Esophagus squamous epithelium (tissue), 5 donors: ENCODE measurements around the gene PLEKHB2. TPM values are rescaled to one million over a fixed set of nuclear protein-coding genes. Genes with fewer than 3 reads are reported as not detected.

ENCODE experiments used
- DNase-seq: peaks from one replicate; lab custom pipeline; 2025; lab: John Stamatoyannopoulos, UW
- H3K27ac ChIP-seq, 4 donors: fragments of 200-600 bp; sonication (generic); one replicate each; pipeline ENCODE4 v1.5.1; 2016 to 2019; ENCODE audit warnings: mild to moderate bottlenecking in 1 of 4
- H3K27me3 ChIP-seq, 4 donors: fragments of 200-600 bp; sonication (generic); 1 replicate in 3 of 4; 2 replicates in 1 of 4; pipeline versions ENCODE4 v1.5.1 to v1.6.0; 2017 to 2021; ENCODE audit warnings: antibody characterized with exemption in 1 of 4
- H3K36me3 ChIP-seq, 3 donors: fragments of 200-600 bp; sonication (generic); one replicate each; pipeline ENCODE4 v1.5.1; 2016 to 2019
- H3K4me1 ChIP-seq, 3 donors: fragments of 200-600 bp; sonication (generic); one replicate each; pipeline ENCODE4 v1.5.1; 2017 to 2019
- H3K4me3 ChIP-seq, 4 donors: fragments of 200-600 bp; sonication (generic); 1 replicate in 3 of 4; 2 replicates in 1 of 4; pipeline ENCODE4 v1.5.1; 2016 to 2019; ENCODE audit warnings: mild to moderate bottlenecking in 2 of 4, moderate library complexity in 1 of 4
- H3K9me3 ChIP-seq, 3 donors: fragments of 200-600 bp; sonication (generic); one replicate each; pipeline ENCODE4 v1.5.1; 2016 to 2019
- POLR2A ChIP-seq, 4 donors: fragments of 450-650 bp; IDR thresholded peaks; one replicate each; pipeline ENCODE4 v1.6.1; 2017; ENCODE audit warnings: antibody characterized with exemption in 4 of 4, mild to moderate bottlenecking in 4 of 4, moderate library complexity in 3 of 4
- WGBS, 2 donors: methylation state at CpG; one replicate each; pipeline ENCODE4 v1.1.5; 2018; 5-methylcytosine and 5-hydroxymethylcytosine counted together
- intact Hi-C: fragments of 100-400 bp; cut with DNase I; formaldehyde crosslinking; loops from one replicate; pipeline ENCODE4 v1.15.0; 2022
- total RNA-seq, 4 donors: library from RNA; depleted of rRNA; stranded (reverse); fragments of >200 nt; gene quantifications; one replicate each; pipeline ENCODE4 v1.1.0, GENCODE V29; 2016
- TF ChIP-seq, protein P1 (sequence below), 6 experiments: fragments of 450-650 bp in 4 of 6; fragments of 200-600 bp in 2 of 6; sonication (generic) in 2 of 6; IDR thresholded peaks; one replicate each; pipeline ENCODE4 v1.5.1; 2016 to 2019; ENCODE audit warnings: antibody characterized with exemption in 6 of 6, mild to moderate bottlenecking in 4 of 6, moderate library complexity in 4 of 6
- donor health status: DM: yes; HTN: yes; CAD: no.

PLEKHB2 gene
- total RNA-seq, 4 donors from 2014 or later, result 36.3 to 75.8 (median 47.4) TPM

DNA sequence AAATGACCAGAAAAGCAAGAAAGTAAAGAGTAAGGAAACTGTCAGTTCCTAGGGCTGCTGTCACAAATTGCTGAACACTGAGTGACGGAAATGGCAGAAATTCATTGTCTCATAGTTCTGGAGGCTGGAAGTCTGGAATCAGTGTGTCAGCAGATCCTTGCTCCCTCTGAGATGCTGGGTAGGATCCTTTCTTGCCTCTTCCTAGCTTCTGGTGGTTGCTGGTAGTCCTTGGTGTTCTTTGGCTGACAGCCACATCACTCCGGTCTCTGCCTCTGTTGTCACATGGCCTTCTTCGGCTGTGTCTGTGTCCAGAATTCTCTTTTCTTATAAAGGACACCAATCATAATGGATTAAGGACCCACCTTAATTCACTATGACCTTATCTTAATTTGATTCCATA lies 21.9 kb downstream of the PLEKHB2 start:
- no peaks in the 10 kb centered on the region for H3K4me1 ChIP-seq
- no peak overlapping the region for H3K4me3 ChIP-seq
- H3K27me3 ChIP-seq, result no peaks in the 10 kb centered on the region
- intact Hi-C loops, result no loop called here
- H3K36me3 ChIP-seq, result peaks cover 14 to 88% (median 31%) of the 10 kb centered on the region in 3 donors
- no peak overlapping the region for H3K27ac ChIP-seq
- no peak for DNase-seq
- TF ChIP-seq, protein P1, sequence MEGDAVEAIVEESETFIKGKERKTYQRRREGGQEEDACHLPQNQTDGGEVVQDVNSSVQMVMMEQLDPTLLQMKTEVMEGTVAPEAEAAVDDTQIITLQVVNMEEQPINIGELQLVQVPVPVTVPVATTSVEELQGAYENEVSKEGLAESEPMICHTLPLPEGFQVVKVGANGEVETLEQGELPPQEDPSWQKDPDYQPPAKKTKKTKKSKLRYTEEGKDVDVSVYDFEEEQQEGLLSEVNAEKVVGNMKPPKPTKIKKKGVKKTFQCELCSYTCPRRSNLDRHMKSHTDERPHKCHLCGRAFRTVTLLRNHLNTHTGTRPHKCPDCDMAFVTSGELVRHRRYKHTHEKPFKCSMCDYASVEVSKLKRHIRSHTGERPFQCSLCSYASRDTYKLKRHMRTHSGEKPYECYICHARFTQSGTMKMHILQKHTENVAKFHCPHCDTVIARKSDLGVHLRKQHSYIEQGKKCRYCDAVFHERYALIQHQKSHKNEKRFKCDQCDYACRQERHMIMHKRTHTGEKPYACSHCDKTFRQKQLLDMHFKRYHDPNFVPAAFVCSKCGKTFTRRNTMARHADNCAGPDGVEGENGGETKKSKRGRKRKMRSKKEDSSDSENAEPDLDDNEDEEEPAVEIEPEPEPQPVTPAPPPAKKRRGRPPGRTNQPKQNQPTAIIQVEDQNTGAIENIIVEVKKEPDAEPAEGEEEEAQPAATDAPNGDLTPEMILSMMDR (IDR thresholded peaks at IDR 0.05), result no peak
- no peak for TF ChIP-seq POLR2A (IDR thresholded peaks at IDR 0.05)
- 87 to 95% methylated on average over 3 of the region's 3 CpGs for WGBS, 2 donors
- H3K9me3 ChIP-seq, result no peaks in the 10 kb centered on the region

DNA sequence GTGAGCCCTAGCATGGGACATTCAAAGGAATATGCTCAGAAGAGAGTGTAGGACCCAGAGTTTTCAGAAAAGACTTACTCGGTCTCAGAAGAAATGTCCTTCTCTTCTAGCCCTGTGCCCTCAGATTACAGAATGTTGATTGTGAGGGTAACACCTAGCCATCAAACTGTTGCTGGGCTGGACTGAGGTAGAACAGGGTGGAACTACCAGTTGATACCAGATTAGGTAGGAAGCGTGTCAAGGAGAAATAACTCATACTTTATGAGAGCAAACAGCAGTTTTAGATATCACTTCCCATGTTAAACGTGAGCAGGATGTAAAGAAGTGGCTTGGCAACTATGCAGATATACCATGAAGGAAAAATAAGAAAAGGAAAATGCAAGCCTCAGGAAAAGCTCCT lies 22.8 kb downstream of the PLEKHB2 start:
- intact Hi-C loops, result no loop called here
- WGBS, 2 donors, result 89 to 97% methylated on average over 3 of the region's 3 CpGs
- Histone ChIP-seq H3K36me3 (peaks cover 20 to 88% (median 33%) of the 10 kb centered on the region in 3 donors), H3K4me1 (no peaks in the 10 kb centered on the region), H3K27me3 (no peaks in the 10 kb centered on the region), H3K27ac (no peak overlapping the region), H3K4me3 (no peak overlapping the region), H3K9me3 (no peaks in the 10 kb centered on the region)
- DNase-seq, result no peak
- TF ChIP-seq POLR2A (IDR thresholded peaks at IDR 0.05), result no peak

DNA sequence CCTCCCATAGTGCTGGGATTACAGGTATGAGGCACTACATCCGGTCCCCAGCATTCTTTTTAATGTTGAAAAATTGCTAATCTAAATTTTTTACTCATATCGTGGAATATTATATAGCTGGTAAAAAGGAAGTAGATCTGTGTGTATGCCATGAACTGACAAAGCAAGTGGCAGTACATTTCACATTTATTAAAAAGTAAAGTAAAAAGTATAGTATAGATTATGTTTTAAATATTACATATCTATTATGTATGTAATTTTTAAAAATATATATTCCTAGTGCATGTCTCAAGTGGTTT lies 25.1 kb downstream of the PLEKHB2 start:
- TF ChIP-seq POLR2A (IDR thresholded peaks at IDR 0.05), result no peak
- TF ChIP-seq, protein P1 (IDR thresholded peaks at IDR 0.05), result no peak
- WGBS, 2 donors, result 96 to 100% methylated on average over 2 of the region's 2 CpGs
- intact Hi-C loops, result no loop called here

DNA sequence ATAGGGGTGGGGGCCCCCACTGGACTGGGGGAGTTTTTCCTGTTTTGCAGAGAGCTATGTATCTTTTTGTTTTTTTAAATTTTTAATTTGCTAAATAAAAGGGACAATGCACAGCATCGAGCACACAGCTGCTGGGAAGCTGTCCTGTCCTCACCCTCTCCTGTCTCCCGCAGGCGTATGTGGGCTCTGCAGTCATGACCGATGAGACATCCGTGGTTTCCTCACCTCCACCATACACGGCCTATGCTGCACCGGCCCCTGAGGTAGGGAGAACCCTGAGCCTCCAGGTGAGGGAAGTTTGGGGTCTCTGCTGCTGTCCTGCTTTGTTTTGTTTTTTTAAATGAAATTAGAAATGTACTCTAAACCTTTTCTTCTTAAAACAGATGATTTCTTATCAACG lies 27.6 kb downstream of the PLEKHB2 start:
- WGBS, 2 donors, result 76 to 86% methylated on average over 7 to 8 of the region's 8 CpGs
- Histone ChIP-seq H3K36me3 (peaks cover 12 to 94% (median 19%) of the 10 kb centered on the region in 3 donors), H3K27ac (no peak overlapping the region), H3K9me3 (no peaks in the 10 kb centered on the region), H3K4me1 (no peaks in the 10 kb centered on the region), H3K4me3 (no peak overlapping the region), H3K27me3 (no peaks in the 10 kb centered on the region)
- DNase-seq, result no peak
- TF ChIP-seq POLR2A (IDR thresholded peaks at IDR 0.05), result no peak
- TF ChIP-seq, protein P1 (IDR thresholded peaks at IDR 0.05), result no peak
- intact Hi-C loops, result no loop called here

More for the DNA sequence above, 25.1 kb downstream of the PLEKHB2 start:
- H3K27me3 ChIP-seq, result no peaks in the 10 kb centered on the region
- H3K9me3 ChIP-seq, result no peaks in the 10 kb centered on the region
- no peak overlapping the region for H3K4me3 ChIP-seq
- H3K27ac ChIP-seq, result no peak overlapping the region
- no peak for DNase-seq
- no peaks in the 10 kb centered on the region for H3K4me1 ChIP-seq
- H3K36me3 ChIP-seq, result peaks cover 20 to 98% (median 31%) of the 10 kb centered on the region in 3 donors

DNA sequence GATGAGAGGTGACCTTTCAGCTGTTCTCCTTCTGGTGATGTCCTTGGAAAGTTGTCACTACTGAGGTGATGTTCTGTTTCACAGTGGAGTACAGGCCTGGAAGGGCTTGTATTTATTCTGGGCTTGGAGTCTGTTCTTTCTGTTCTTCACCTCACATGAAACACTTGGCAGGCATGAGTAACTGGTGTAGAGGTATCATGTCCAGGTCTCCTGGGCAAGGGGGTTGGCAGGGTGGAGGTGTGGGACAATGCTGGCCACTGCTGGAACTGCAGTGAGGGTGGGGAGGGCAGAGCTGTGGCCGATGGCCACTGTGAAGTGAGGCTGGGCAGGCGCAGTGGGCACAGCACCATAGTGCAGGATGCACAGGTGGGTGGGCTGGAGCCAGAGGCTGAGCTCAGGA lies 35.4 kb downstream of the PLEKHB2 start:
- WGBS, 2 donors, result 100% methylated on average over 1 of the region's 2 CpGs
- intact Hi-C loops, result no loop called here
- no peak overlapping the region for H3K27ac ChIP-seq
- H3K27me3 ChIP-seq, result no peaks in the 10 kb centered on the region
- TF ChIP-seq, protein P1 (IDR thresholded peaks at IDR 0.05), result no peak
- TF ChIP-seq POLR2A (IDR thresholded peaks at IDR 0.05), result no peak
- H3K4me3 ChIP-seq, result no peak overlapping the region
- peaks cover 11 to 90% (median 11%) of the 10 kb centered on the region in 3 donors for H3K36me3 ChIP-seq
- no peaks in the 10 kb centered on the region for H3K4me1 ChIP-seq
- H3K9me3 ChIP-seq, result no peaks in the 10 kb centered on the region
- no peak for DNase-seq

DNA sequence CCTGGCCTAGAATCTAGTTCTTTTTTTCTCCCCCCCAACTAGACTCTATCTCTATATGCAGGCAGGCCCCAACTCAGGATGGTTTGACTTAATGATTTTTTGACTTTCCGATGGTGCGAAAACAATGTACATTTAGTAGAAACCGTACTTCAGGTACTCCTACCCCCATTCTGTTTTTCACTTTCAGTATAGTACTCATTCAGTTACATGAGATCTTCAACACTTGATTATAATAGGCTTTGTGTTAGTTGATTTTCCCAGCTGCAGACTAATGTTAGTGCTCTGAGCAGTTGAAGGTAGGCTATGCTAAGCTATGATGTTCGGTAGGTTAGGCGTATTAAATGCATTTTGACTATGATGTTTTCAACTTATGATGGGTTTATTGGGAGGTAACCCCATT lies 37.7 kb downstream of the PLEKHB2 start:
- intact Hi-C loops, result no loop called here
- peaks cover 11 to 95% (median 21%) of the 10 kb centered on the region in 3 donors for H3K36me3 ChIP-seq
- 93 to 98% methylated on average over 5 of the region's 5 CpGs for WGBS, 2 donors

More for the DNA sequence above, 37.7 kb downstream of the PLEKHB2 start:
- TF ChIP-seq, protein P1 (IDR thresholded peaks at IDR 0.05), result no peak
- TF ChIP-seq POLR2A (IDR thresholded peaks at IDR 0.05), result no peak
- Histone ChIP-seq H3K27me3 (no peaks in the 10 kb centered on the region), H3K4me1 (no peaks in the 10 kb centered on the region), H3K4me3 (no peak overlapping the region), H3K9me3 (no peaks in the 10 kb centered on the region), H3K27ac (no peak overlapping the region)
- no peak for DNase-seq
